NCI-H2029 treated with DMSO at 0.1 percent for 48 hours (cell line): Measurements from ENCODE around the gene MIS18BP1.
"Not testable (repeated sequence)": the region's sequence is repeated elsewhere in the genome, so short reads cannot be mapped to it uniquely, and the experiment has no call there.

Experiments used
- DNase-seq: peaks from one replicate; lab custom pipeline; 2025; lab: John Stamatoyannopoulos, UW

The MIS18BP1 gene

DNA sequence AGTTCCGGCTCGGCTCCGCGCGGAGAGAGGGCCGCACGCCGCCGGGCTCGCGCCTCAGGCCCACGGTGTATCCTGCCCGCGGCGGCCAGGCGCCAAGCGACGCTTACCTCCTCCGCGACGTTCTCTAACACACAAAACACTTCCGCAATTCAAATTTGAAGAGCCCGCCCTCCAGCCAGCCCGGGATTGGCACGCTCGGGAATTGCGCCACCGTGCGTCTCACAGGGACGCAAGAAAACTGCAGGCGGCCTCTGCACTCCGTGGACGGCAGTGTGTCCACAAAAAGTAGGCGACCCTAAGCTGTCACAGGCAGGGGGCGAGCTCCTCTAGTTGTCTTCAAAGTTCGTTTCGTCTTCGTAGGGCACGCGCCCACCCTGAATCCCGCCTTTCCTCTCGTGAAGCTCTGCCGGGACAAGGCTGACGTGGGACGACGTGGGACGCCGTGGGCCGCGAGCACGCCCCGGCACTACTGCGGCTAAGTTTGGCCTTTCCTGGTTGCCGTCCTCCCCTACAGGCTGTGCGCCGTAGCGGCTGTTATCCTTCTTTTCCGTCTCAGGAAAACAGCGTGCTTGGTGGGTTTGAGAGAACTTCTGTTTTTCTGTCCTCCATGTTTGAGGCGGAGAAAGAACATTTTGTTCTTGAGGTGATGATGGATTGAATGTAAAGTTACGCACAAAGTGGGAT is at the start of gene MIS18BP1:
MIS18BP1 (minus strand) TSS at position 133 of the 684 bp plus-strand sequence. CDS start 5,916 bp downstream, outside the sequence.
- peak; percentile 78 for DNase-seq

DNA sequence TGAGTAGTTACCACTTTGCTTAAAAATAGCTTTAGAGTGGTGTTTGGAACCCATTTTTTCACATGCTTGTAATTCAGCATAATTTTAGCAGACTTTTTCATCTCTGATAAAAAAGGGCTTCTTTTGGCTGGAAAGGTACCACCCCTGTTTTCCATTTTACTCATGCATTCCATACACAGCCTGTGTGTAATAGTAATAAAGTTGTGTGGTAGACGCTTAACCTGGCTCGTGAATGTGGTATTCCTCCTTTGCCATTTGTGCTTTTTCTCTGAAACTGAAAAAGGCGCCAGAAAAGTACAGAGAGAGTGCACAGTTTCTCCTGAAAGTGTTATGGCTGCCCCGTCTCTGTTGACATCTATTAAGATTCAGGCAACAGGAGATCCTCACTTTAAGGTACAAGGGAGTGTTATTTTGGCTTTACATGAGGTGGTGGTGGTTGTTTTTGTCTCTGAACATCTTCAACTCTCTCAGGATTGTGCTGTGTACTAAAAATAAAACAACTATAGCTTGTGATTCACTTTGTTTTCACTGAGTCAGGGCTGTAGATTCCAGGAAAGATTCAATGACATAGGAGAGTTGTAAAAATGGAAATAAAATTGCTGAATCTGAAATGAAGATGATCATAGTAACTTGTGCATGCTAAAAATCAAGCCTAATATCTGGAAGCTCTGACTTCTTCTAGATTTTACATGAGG is 45.6 kb upstream of the MIS18BP1 start:
- no peak for DNase-seq

DNA sequence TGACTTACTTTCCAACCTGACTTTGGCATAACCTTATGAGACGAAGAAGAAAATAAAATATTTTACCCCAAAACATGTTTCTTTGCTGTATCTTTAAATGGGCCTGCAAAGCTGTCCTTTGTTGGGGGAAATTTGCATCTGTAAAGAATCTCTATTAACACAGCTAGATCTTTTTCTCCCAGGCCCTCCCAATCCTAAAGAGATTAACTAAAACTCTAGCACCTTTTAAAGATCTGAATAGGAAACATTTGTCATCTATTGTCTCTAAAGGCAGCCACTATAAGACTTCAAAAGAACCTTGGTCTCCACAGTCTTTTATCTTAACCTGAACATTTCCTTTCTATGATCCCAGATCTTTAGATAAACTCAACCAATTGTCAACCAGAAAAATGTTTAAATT is 41.8 kb upstream of the MIS18BP1 start:
- DNase-seq: not testable (repeated sequence)

DNA sequence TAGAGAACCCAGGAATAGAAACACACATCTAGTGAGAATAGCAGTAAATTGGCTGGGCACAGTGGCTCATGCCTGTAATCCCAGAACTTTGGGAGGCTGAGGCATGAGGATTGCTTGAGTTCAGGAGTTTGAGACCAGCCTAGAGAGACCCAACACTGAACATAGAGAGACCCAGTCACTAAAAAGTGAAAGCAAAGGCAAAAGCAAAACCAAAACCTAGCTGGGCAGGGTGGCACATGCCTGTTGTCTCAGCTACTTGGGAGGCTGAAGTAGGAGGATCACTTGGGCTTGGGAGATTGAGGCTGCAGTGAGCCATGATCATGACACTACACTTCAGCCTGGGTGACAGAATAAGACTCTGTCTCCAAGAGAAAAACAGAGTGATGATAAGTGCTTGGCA is 37.5 kb upstream of the MIS18BP1 start:
- DNase-seq: no peak

DNA sequence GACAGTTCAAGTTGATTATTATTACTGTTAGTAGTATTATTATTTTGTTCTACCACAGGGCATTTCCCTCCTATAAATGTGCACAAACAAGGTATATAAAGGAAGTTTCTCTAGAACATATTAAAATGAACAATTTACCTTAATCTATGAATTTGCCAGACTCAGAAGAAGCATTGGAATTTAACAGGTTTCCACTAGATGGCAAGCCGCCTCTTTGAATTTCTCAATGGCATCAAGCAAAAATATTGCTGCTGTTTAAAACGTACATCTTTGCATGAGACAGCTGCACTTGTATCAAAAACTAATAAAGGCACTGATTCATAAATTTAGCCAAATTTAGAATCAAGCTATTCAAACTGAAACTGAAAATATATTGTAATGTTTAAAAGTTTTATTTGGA is 34.6 kb upstream of the MIS18BP1 start:
- no peak for DNase-seq

DNA sequence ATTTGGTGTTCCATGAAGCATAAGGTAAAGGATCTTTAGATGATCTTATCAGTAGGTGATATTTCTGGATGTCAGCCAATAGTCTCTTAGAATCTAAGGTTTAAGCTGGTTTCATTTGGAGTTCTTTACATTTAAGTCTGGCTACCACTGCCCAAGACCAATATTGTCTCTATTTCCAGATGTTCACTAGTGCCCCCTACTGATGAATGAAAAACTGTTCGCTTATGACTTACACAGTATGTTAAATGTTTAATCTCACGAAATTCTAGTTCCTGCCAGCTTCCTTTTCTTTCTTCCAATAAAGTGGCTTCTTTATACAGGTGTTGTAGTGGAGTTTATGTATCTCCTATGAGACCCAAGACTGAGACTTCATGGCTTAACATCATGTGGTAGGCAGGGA is 31.8 kb upstream of the MIS18BP1 start:
- DNase-seq: no peak

DNA sequence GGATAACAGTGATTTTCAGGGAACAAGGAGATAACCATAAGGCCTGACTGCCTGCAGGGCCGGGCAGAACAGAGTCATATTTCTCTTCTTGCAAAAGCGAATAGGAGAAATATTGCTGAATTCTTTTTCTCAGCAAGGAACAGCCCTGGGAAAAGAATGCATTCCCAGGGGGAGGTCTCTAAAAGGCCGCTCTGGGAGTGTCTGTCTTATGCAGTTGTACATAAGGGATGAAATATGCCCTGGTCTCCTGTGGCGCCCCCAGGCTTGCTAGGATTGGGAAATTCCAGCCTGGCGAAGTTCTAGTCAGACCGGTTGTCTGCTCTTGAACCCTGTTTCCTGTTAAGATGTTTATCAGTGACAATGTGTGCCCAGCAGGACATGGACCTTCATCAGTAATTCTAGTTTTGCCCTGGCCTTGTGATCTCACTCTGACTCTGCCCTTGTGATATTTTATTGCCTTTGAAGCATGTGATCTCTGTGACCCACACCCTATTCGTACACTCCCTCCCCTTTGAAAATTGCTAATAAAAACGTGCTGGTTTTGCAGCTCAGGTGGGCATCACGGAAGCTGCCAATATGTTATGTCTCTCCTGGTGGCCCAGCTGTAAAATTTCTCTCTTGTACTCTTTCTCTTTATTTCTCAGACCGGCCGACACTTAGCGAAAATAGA is 28.9 kb upstream of the MIS18BP1 start:
- not testable (repeated sequence) for DNase-seq

DNA sequence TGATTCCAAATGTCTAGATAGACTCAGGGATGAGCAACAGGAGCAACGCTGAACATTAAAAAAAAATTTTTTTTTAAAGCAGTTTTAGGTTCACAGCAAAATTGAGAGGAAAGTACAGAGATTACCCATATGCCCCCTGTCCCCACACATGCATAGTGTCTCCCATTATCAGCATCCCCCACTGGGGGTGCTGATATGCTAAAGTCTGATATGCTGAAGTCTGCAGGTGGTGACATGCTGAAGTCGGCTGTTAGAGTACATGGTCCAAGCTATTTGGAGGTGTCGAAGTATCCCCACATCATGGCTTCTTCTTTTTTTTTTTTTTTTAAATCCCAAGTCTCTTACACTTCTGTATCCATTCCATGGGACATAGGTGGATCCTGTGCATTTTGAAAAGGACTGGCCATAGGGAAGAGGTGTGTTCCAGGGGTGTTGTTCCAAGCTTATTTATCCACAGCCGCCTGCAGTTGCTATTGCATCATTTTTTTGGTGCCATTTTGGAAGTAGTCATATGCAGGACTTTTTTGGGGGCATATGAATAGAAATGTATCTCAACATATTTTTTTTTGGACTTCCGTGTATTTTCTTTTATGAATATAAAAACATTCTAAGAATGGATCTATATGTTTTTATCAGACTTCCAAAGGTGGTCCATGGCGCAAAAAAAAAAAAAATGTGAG is 19.0 kb upstream of the MIS18BP1 start:
- no peak for DNase-seq

DNA sequence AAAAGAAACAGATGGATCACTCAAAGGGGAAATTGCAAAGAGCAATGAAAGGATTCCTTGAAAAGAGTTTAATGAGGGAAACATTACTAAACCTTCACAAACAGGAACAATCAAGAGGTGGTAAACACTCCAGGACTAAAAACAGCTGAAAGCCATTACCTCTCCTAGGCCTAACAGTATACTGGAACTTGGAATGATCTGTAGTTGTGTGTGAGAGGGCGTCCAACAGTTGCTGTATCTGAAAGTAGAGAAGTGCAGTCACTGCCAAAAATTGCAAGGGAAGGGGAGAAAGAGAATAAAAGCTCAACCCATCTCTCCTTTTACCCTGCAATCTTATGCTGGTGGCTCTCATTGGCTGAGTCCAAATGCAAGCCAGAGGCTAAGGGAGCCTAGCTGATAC is 17.0 kb upstream of the MIS18BP1 start:
- DNase-seq: no peak

DNA sequence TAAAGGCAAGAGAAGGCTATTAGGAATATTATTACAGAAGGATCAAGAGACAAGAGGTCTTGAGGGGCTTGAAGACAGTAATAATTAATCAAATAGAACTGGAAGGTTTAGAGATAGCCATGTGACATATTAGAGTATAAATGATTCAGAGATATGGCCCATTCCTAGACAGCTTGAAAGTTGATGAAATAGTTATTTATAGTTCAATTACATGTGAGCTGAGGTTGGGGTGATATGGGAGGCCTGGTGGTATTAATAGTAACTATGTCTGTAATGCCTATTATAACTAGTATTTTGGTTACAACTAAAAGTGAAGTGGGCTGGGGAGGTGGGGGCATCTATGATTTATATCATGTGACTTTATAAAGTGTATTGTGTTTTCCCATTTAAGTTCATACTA is 14.1 kb upstream of the MIS18BP1 start:
- no peak for DNase-seq

DNA sequence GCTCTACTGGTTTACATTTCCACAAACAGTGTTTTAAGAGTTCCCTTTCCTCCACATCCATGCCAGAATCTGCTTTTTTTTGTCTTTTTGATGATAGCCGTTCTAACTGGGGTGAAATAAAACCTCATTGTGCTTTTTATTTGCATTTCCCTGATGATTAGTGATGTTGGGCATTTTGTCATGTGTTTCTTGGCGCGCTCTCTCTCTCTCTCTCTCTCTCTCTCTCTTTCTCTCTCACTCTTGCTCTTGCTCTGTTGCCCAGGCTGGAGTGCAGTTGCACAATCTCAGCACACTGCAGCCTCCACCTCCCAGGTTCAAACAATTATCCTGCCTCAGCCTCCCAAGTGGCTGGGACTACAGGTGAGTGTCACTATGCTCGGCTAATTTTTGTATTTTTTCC is 9.6 kb upstream of the MIS18BP1 start:
- no peak for DNase-seq

DNA sequence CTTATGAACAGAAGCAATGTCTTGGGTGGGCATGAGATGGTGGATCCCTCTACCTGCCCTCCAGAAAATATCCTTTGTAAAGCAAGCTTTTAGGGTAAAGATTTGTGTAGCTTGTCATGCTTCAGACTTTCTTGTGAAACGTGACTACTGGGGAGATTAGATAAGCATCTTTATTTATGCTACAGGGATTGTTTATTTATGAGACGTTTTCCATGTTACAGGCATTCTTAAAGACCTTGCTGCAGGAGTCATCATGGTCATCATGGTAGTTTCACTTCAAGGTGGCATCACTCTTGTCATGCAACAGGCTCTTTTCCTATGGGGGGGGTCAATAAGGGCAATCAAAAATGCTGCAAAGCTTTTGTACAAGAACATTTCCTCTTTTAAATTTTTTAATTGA is 8.2 kb upstream of the MIS18BP1 start:
- DNase-seq: no peak

DNA sequence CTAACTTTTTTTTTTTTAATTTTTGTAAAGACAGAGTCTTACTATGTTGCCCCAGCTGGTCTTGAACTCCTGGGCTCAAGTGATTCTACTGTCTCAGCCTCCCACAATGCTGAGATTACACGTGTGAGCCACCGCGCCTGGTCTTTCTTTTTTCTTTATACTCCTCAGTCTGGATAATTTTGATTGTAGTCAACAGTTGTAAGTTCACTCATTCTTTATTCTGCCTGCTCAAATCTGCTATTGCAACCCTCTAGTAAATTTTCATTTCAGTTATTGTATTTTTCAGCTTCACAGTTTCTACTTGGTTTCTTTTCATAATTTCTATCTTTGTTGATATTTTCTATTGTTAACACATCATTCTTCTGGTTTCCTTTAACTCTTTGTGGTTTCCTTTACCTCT is 5.8 kb upstream of the MIS18BP1 start:
- no peak for DNase-seq

DNA sequence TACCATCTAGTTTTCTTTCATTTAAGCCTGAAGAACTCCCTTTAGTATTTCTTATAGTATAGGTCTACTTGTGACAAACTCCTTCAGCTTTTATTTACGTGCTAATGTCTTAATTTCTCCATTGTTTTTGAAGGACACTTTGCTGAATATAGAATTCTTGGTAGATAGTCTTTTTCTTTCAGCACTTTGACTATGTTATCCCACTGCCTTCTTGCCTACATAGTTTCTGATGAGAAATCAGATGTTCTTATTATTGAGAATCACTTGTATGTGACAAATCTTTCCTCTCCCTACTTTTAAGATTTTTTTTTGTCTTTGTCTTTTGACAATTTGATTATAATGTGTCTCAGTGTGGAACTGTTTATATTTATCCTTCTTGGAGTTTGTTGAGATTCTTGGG is 5.1 kb upstream of the MIS18BP1 start:
- DNase-seq: no peak

DNA sequence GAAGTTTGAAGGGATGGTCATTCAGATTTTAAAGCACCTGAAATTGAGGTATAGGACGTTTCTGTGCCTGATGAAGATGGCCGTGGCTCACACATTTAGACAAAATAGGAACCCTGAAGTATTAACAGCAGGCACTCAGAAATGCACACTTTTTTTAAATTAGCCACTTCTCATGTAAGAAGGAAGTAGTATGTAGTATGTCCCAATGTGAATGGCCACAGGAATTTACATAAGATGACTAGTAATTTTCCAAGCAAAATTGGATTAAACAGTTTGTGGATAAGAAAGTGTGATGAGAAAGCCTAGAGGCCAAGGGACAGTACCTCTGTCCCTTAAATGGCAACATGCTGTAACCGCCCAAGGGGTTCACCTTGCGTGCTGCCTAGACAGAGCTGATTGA is 1.8 kb upstream of the MIS18BP1 start:
- DNase-seq: no peak

DNA sequence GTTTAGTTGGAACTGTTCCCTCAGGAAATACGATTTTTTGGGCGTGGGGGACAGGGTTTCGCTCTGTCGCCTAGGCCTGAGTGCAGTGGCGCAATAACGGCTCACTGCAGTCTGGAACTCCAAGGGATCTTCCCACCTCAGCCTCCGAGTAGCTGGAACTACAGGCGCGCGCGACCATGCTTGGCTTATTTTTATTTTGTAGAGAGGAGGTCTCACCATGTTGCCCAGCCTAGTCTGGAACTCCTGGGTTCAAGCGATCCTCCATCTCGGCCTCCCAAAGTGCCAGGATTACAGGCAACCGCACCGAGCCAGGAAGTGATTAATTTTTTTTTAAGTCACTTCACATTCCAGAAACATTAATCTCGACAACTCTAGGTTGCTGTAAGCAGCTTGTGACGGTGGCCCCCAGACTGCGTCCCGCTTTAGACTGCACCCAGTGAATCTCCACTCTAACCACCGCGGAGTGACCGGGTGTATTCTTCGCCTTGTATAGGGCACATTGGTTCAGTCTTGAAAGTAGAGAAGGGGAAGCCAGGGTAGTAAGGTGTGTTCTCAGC is 830 bp upstream of the MIS18BP1 start:
- no peak for DNase-seq

DNA sequence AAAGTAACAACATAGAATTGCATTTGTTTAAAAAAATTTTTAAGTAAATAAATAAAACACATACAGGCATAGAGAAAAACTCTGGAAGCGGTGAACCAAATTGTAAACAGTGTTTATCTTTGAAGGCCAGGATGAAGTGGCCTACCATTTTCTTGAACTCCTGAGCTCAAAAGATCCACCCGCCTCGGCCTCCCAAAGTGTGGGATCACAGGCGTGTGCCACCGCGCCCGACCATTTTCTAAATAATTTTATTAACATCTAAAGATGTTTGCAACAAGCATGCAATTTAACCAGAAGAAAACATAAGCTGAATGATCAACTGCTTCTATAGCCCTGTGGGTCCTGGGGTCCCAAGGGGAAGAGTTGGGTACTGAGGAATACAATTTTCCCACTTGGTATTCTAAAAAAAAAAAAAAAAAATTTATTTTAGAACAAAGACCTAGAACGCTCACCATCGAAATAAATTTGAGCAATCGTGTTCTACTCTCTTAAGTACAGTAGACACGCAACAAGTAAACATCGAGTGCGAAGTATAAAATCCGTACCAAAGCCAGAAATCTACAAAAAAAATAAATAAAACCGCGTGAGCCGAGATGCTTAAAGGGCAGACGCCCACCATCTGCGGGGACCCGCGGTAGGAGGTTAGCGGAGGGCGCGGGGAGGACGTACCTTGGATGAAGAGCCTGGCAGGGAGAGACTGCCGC is 484 bp downstream of the MIS18BP1 start:
- no peak for DNase-seq

DNA sequence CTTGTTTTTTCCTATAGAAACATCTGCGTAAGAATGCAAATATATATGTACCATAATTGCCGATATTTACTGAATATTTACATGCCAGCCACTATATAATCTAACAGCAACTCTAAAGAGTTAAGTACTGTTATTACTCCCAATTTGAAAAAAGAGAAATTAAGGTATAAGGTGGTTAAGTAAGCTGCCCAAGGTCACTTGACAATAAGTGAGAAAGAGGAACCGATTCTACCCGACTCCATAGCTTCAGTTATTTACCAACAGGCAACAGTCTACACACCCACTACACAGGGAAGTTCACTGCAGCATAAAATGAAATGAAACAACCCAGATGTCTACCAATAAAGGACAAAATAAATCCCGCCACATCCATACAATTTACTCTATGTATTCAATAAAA is 1.1 kb downstream of the MIS18BP1 start:
- peak; percentile 19 for DNase-seq

DNA sequence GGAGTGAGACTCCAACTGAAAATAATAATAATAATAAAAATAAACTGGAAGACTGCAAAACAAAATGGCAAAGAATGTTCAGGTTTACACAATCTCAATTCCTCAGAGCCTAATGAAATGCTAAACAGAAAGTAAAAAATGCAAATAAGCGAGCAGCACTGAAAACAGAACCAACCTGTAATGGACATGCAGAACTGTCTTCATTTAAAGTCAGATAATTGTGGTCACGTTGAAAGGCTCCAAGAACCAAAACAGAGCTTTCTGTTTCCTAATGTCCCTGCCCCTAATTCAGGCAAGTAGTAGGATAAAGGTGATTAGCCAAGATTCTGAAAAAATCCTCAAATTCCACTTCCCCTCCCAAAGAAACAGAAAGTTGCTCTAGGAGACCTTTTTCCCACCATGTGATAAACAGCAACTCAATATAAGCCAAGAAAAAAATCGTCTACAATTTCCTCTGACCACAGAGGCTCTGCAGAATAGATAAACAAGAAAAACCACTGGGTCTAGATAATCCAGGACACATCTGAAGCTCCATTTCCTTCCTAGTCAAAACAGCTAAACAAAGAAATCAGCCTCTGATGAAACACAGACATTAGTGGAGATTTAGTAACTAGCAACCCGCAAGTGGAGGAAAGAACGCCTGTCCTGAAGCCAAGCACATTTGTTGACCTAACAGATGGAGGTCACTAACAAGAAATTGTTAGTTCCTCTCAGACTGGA is 3.0 kb downstream of the MIS18BP1 start:
- no peak for DNase-seq

DNA sequence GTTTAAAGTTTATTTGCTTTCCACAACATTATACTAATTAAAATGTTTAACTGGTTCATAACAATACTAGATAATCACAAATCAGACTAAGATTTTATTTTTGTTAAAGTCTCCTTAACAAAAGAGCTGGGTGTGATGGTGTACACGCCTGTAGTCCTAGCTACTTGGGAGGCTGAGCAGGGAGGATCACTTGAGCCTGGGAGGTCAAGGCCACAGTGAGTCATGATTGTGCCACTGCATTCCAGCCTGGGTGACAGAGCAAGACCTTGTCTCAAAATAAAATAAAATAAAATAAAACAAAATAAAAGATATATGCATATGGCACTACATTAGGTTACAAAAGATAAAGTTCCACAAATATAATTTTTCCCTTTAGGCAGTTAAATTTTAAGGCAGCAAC is 5.6 kb downstream of the MIS18BP1 start:
- no peak for DNase-seq

DNA sequence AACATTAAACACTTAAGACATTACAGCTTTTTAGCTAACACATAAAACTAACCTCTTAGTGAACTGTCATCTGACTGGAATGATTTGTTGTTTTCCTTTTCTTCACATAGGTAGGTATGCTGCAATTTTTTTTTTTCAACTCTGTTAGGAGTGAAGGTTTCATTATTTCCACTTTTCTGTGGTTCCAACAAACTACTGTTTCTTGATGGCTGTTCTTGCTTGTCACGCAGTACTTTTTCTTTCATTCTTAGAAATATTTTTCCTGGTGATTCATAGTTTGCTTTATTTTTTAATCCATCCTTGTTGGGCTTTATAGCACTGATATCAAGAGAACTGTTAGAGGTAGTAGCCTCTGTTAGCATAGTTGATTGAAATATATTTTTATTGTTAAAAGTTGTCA is 6.3 kb downstream of the MIS18BP1 start:
- DNase-seq: no peak
